HEK293T (cell line): ENCODE measurements around the gene USP53.

ENCODE experiments used
- BHLHE40 ChIP-seq: fragments of 450-650 bp; IDR thresholded peaks from 2 replicates; pipeline ENCODE4 v1.6.1; 2016; ENCODE audit warnings: mild to moderate bottlenecking, moderate library complexity, borderline replicate concordance
- ELF4 ChIP-seq: fragments of 450-650 bp; IDR thresholded peaks from 2 replicates; pipeline ENCODE4 v1.6.1; 2017; ENCODE audit warnings: antibody characterized with exemption
- FOXA1 ChIP-seq: fragments of 450-650 bp; IDR thresholded peaks from 2 replicates; pipeline ENCODE4 v1.6.1; 2016; ENCODE audit warnings: mild to moderate bottlenecking
- FOXK2 ChIP-seq: fragments of 450-650 bp; IDR thresholded peaks from 2 replicates; pipeline ENCODE4 v1.6.1; 2016; ENCODE audit warnings: mild to moderate bottlenecking
- FOXM1 ChIP-seq: fragments of 450-650 bp; IDR thresholded peaks from 2 replicates; pipeline ENCODE4 v1.6.1; 2017; ENCODE audit warnings: mild to moderate bottlenecking, borderline replicate concordance
- HDGF ChIP-seq: fragments of 450-650 bp; IDR thresholded peaks from 2 replicates; pipeline ENCODE4 v1.6.1; 2017; ENCODE audit warnings: antibody characterized with exemption, borderline replicate concordance
- L3MBTL2 ChIP-seq: fragments of 450-650 bp; conservative IDR thresholded peaks from 2 replicates; pipeline ENCODE4 v1.6.1; 2016; ENCODE audit warnings: mild to moderate bottlenecking
- LEF1 ChIP-seq: fragments of 450-650 bp; IDR thresholded peaks from 2 replicates; pipeline ENCODE4 v1.6.1; 2017; ENCODE audit warnings: mild to moderate bottlenecking, borderline replicate concordance
- NFRKB ChIP-seq: fragments of 450-650 bp; IDR thresholded peaks from 2 replicates; pipeline ENCODE4 v1.6.1; 2016; ENCODE audit warnings: mild to moderate bottlenecking, moderate library complexity
- SP1 ChIP-seq: fragments of 450-650 bp; IDR thresholded peaks from 2 replicates; pipeline ENCODE4 v1.6.1; 2017
- SUZ12 ChIP-seq: fragments of 450-650 bp; IDR thresholded peaks from 2 replicates; pipeline ENCODE4 v1.6.1; 2016; ENCODE audit warnings: mild to moderate bottlenecking
- TF ChIP-seq, protein P1 (sequence below): fragments of 450-650 bp; IDR thresholded peaks from 2 replicates; pipeline ENCODE4 v1.6.1; 2016

DNA sequence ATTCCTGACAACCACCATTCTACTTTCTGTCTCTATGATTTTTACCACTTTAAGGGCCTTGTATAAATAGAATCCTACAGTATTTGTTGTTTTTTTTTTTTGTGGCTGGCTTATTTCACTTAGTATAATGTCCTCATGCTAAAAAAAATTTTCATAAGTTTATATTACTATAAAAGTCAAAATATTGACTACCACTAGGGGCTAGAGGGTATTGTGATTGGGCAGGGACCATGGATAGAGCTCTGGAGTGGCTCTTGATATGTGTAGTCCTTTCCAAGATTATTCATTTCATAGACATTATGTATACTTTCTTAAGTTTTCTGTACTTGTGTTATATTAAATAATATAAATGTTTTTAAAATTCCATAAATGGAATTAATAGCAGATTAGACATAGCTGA, 42.3 kb upstream of the USP53 start:
- TF ChIP-seq FOXM1 (no peak), SP1 (no peak), L3MBTL2 (no peak), FOXA1 (no peak), BHLHE40 (no peak), ELF4 (no peak), LEF1 (no peak), FOXK2 (no peak), NFRKB (no peak), SUZ12 (no peak), HDGF (no peak)
- TF ChIP-seq, protein P1, sequence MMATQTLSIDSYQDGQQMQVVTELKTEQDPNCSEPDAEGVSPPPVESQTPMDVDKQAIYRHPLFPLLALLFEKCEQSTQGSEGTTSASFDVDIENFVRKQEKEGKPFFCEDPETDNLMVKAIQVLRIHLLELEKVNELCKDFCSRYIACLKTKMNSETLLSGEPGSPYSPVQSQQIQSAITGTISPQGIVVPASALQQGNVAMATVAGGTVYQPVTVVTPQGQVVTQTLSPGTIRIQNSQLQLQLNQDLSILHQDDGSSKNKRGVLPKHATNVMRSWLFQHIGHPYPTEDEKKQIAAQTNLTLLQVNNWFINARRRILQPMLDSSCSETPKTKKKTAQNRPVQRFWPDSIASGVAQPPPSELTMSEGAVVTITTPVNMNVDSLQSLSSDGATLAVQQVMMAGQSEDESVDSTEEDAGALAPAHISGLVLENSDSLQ = no peak
